ENCODE data around the gene SEC14L1.

DNA sequence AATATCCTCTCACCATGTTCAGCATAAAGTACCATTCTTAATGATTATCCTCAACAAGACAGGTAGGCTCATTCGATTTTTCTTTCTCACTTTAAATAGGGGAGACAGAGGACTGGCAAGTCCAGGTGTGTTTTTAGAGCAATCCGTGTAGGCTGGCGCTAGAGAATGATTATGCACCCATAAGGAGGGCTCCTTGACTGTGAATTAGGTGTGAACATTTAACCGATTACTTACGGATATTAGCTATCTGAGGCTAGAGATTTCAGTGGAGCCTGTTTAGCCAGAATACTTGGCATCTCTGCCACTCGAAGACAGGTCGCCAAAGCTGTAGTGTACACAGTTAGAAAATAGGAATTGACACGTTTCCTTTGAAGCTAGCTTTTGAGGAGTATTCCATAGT, 1.9 kb downstream of the SEC14L1 start:
- TF ChIP-seq CTCF (IDR thresholded peaks at IDR 0.05): no peak
- TF ChIP-seq EP300 (IDR thresholded peaks at IDR 0.05): no peak
